ENCODE measurements around the gene C2orf92. TPM values are rescaled to one million over a fixed set of nuclear protein-coding genes. Genes with fewer than 3 reads are reported as not detected.

C2orf92 gene
- total RNA-seq, 1 experiment from 2014 or later = 10.2 TPM

- Histone ChIP-seq H3K27me3 (replicated peaks; ENCODE audit: control insufficient read depth, insufficient read depth, low read length) (no peaks in the 10 kb centered on the region), H3K36me3 (ENCODE audit: control insufficient read depth, insufficient read depth, low read length) (no peaks in the 10 kb centered on the region), H3K9me3 (no peaks in the 10 kb centered on the region), H3K4me1 (peaks cover 8% of the 10 kb centered on the region), H3K4me3 (ENCODE audit: low read depth, low read length) (no peak overlapping the region)
- Mint-ChIP-seq H3K4me3 (ENCODE audit: unreplicated experiment) (no peak overlapping the region), H3K36me3 (ENCODE audit: insufficient read depth, unreplicated experiment) (no peaks in the 10 kb centered on the region), H3K27me3 (ENCODE audit: insufficient read depth, unreplicated experiment) (no peaks in the 10 kb centered on the region), H3K4me1 (ENCODE audit: low read depth, unreplicated experiment) (no peaks in the 10 kb centered on the region), H3K27ac (ENCODE audit: unreplicated experiment) (no peak overlapping the region), H3K9me3 (ENCODE audit: unreplicated experiment) (peaks cover 3% of the 10 kb centered on the region)
- no TSS peak for BruUV-seq (replicated peaks)
- DNase-seq = peak in 1 of 2 experiments; percentile 16
- CTCF ChIA-PET = no interaction called here
- POLR2A ChIA-PET = no interaction called here
- TF ChIP-seq, protein P1, sequence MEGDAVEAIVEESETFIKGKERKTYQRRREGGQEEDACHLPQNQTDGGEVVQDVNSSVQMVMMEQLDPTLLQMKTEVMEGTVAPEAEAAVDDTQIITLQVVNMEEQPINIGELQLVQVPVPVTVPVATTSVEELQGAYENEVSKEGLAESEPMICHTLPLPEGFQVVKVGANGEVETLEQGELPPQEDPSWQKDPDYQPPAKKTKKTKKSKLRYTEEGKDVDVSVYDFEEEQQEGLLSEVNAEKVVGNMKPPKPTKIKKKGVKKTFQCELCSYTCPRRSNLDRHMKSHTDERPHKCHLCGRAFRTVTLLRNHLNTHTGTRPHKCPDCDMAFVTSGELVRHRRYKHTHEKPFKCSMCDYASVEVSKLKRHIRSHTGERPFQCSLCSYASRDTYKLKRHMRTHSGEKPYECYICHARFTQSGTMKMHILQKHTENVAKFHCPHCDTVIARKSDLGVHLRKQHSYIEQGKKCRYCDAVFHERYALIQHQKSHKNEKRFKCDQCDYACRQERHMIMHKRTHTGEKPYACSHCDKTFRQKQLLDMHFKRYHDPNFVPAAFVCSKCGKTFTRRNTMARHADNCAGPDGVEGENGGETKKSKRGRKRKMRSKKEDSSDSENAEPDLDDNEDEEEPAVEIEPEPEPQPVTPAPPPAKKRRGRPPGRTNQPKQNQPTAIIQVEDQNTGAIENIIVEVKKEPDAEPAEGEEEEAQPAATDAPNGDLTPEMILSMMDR (IDR thresholded peaks at IDR 0.05; ENCODE audit: insufficient read depth in 1 of 2, low read depth in 1 of 2, low read length in 1 of 2, severe bottlenecking in 1 of 2, unreplicated experiment in 1 of 2) = no peak
- intact Hi-C loops (cut with micrococcal nuclease; ENCODE audit: unreplicated experiment) = no loop called here
These were observed 52.7 kb downstream of the C2orf92 start for GRCh38 chr2:97722227-97722626.

DNA sequence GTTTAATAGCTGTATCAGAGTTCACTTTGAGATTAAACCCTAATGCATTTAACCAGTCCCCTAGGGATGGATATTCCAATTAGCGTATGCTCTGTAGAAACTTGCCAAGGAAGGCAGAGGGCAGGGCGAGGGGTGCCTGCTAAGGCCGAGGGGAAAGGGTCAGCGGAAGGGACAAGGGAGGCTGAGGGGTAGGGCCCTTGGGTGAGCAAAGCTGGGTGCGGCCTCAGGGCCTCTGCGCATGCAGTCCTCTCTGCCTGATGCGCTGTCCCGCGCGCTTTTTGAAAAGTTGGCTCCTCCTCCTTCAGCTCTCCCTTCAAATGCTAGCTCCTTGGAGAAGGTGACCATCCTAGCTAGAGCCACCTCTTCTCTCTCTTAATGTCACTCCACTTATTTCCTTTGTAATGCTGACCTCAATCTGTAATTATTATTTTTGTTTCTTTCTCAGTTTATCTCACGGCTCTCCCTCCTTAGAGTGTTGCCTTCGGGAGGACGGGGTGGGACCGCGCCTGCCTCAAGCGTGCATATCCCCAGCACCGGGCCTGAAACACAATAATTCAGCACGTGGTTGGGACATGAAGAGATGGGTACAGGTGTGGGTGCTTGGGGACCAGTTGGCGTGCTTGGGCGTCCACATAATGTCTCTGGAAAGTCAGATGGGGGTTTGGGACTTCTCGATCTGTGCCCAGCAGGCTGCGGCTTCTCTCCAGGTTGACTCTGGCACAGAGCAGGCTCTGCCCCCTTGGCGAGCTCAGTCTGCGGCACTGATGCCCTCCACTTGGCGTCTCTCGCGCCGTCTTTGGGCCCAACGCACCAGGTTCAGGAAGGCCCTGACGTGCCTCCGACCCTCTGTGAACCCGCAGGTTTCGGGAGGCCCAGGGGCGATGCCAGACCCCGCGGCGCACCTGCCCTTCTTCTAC lies 53.9 kb downstream of the C2orf92 start:
- H3K4me1 Mint-ChIP-seq (ENCODE audit: low read depth, unreplicated experiment) = peaks cover 10% of the 10 kb centered on the region
- no peaks in the 10 kb centered on the region for H3K27me3 Mint-ChIP-seq (ENCODE audit: insufficient read depth, unreplicated experiment)
- ChIA-PET POLR2A (no interaction called here), CTCF (no interaction called here)
- intact Hi-C loops (cut with micrococcal nuclease; ENCODE audit: unreplicated experiment) = no loop called here
- BruUV-seq (replicated peaks) = no TSS peak
- no peak overlapping the region for H3K27ac Mint-ChIP-seq (ENCODE audit: unreplicated experiment)
- TF ChIP-seq, protein P1 (IDR thresholded peaks at IDR 0.05; ENCODE audit: insufficient read depth in 1 of 2, low read depth in 1 of 2, low read length in 1 of 2, severe bottlenecking in 1 of 2, unreplicated experiment in 1 of 2) = no peak
- H3K9me3 Mint-ChIP-seq (ENCODE audit: unreplicated experiment) = peaks cover 11% of the 10 kb centered on the region
- no peak overlapping the region for H3K4me3 Mint-ChIP-seq (ENCODE audit: unreplicated experiment)
- no peaks in the 10 kb centered on the region for H3K36me3 Mint-ChIP-seq (ENCODE audit: insufficient read depth, unreplicated experiment)
- Histone ChIP-seq H3K4me1 (peaks cover 8% of the 10 kb centered on the region), H3K9me3 (no peaks in the 10 kb centered on the region), H3K4me3 (ENCODE audit: low read depth, low read length) (no peak overlapping the region), H3K27me3 (replicated peaks; ENCODE audit: control insufficient read depth, insufficient read depth, low read length) (no peaks in the 10 kb centered on the region), H3K36me3 (ENCODE audit: control insufficient read depth, insufficient read depth, low read length) (no peaks in the 10 kb centered on the region)
- no peak for DNase-seq

DNA sequence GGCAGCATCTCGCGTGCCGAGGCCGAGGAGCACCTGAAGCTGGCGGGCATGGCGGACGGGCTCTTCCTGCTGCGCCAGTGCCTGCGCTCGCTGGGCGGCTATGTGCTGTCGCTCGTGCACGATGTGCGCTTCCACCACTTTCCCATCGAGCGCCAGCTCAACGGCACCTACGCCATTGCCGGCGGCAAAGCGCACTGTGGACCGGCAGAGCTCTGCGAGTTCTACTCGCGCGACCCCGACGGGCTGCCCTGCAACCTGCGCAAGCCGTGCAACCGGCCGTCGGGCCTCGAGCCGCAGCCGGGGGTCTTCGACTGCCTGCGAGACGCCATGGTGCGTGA lies 54.5 kb downstream of the C2orf92 start:
- CTCF ChIA-PET = no interaction called here

More for the DNA sequence above, 54.5 kb downstream of the C2orf92 start:
- Mint-ChIP-seq H3K27ac (ENCODE audit: unreplicated experiment) (no peak overlapping the region), H3K4me3 (ENCODE audit: unreplicated experiment) (no peak overlapping the region), H3K27me3 (ENCODE audit: insufficient read depth, unreplicated experiment) (no peaks in the 10 kb centered on the region), H3K36me3 (ENCODE audit: insufficient read depth, unreplicated experiment) (no peaks in the 10 kb centered on the region), H3K9me3 (ENCODE audit: unreplicated experiment) (peaks cover 11% of the 10 kb centered on the region), H3K4me1 (ENCODE audit: low read depth, unreplicated experiment) (peaks cover 10% of the 10 kb centered on the region)
- TF ChIP-seq, protein P1 (IDR thresholded peaks at IDR 0.05; ENCODE audit: insufficient read depth in 1 of 2, low read depth in 1 of 2, low read length in 1 of 2, severe bottlenecking in 1 of 2, unreplicated experiment in 1 of 2) = no peak
- Histone ChIP-seq H3K9me3 (no peaks in the 10 kb centered on the region), H3K36me3 (ENCODE audit: control insufficient read depth, insufficient read depth, low read length) (no peaks in the 10 kb centered on the region), H3K4me3 (ENCODE audit: low read depth, low read length) (no peak overlapping the region), H3K4me1 (peaks cover 8% of the 10 kb centered on the region), H3K27me3 (replicated peaks; ENCODE audit: control insufficient read depth, insufficient read depth, low read length) (no peaks in the 10 kb centered on the region)
- no peak for DNase-seq
- POLR2A ChIA-PET = no interaction called here
- intact Hi-C loops (cut with micrococcal nuclease; ENCODE audit: unreplicated experiment) = no loop called here
- no TSS peak for BruUV-seq (replicated peaks)

Data from Caco-2 (cell line).